Mucosa of rectum (tissue), 2 donors: ENCODE results near the gene METTL9.
"Not testable (repeated sequence)": the region's sequence is repeated elsewhere in the genome, so short reads cannot be mapped to it uniquely, and the experiment has no call there.

Experiments
- H3K27ac ChIP-seq, 2 donors: one replicate each; pipeline ENCODE4 v1.7.0; 2013; ENCODE audit warnings: inconsistent platforms in 2 of 2, low read depth in 2 of 2, low read length in 2 of 2
- H3K27me3 ChIP-seq, 2 donors: one replicate each; pipeline ENCODE4 v1.7.0; 2013; ENCODE audit warnings: low read length in 2 of 2; ENCODE audit not compliant: control insufficient read depth in 2 of 2, insufficient read depth in 2 of 2
- H3K36me3 ChIP-seq, 2 donors: one replicate each; pipeline ENCODE4 v1.7.0; 2013; ENCODE audit warnings: low read length in 2 of 2; ENCODE audit not compliant: control insufficient read depth in 2 of 2, insufficient read depth in 2 of 2
- H3K4me1 ChIP-seq, 2 donors: one replicate each; pipeline ENCODE4 v1.7.0; 2013; ENCODE audit warnings: low read length in 2 of 2, mild to moderate bottlenecking in 1 of 2; ENCODE audit not compliant: control insufficient read depth in 2 of 2, insufficient read depth in 2 of 2
- H3K4me3 ChIP-seq, 2 donors: one replicate each; pipeline ENCODE4 v1.7.0; 2013; ENCODE audit warnings: low read length in 2 of 2
- H3K9ac ChIP-seq, 2 donors: one replicate each; pipeline ENCODE4 v1.7.0; 2013; ENCODE audit warnings: low read length in 2 of 2, low read depth in 1 of 2, mild to moderate bottlenecking in 1 of 2
- H3K9me3 ChIP-seq, 2 donors: one replicate each; pipeline ENCODE4 v1.7.0; 2013; ENCODE audit warnings: low read length in 2 of 2; ENCODE audit not compliant: control insufficient read depth in 2 of 2
- donor health status: healthy.
- donor health status: Normal muscosa, but diverticular disease.

METTL9 gene

DNA sequence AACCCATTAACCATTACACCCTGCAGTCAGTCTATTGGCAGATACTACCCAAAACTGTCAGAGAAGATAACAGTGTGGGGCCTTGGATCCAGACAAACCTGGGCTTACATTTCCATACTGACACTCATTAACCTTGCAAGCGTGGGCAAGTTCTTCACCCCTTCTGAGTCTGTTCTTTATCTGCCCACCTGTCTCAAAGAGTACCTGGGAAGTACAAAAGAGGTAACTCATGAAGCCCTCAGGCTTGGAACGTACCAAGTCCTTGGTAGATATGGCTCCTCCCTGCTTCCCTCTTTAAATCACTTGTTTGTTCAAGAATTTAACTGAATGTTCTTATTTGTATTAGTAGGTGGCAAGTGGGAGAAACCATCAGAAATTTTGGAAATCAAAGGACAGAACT lies 55.5 kb downstream of the METTL9 start:
- H3K27me3 ChIP-seq = no peaks in the 10 kb centered on the region
- H3K36me3 ChIP-seq = peaks cover 8 to 14% of the 10 kb centered on the region in 2 donors
- no peak overlapping the region for H3K27ac ChIP-seq
- no peak overlapping the region for H3K4me3 ChIP-seq
- no peaks in the 10 kb centered on the region for H3K9me3 ChIP-seq
- H3K9ac ChIP-seq = no peak overlapping the region
- H3K4me1 ChIP-seq = peaks cover 3 to 8% of the 10 kb centered on the region in 2 donors

DNA sequence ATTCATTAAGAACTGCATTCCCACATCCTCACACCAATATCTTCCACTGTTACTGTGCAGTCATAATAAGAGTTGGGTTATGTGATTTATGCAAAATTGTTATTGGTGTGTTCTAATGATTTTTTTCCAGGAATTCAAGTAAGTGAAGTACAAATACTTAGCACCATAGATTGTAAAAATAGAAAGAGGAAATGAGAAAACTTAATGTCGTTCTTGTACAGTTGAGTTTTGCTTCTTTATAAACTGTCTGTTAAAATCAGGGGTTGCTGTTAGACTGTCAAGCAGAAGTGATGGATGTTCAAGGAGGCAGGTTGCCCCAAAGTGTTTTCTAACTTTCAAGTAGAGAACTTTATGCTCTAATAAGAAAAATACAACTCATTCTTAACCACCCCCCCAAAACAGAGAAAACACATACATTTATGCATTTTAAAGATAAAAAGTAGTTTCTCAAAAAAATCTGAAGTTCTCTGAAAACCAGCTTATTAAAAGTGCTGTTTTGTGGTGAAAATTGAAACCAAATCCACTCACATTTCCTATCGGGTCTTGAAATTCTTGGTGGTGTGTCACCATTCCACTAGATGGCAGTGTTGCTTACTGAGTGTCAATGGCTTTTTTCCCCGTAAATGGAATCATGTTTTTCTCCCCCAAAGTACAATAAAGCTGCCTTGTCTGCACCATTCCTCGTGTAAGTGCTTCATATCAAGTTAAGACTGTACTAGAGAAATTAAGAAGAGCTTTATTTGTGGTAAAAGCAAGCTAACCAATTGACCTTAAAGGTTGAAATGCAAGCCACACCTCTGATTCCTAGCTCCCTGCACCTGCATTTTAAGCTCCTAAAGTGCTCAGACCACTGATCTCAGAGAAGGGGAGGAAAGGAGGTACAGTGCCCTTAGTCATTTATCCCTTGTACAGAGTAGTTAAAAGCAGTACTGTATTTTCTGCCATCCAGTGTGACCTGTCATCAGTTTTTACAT lies 57.7 kb downstream of the METTL9 start:
- no peaks in the 10 kb centered on the region for H3K9me3 ChIP-seq
- no peak overlapping the region for H3K9ac ChIP-seq
- H3K27me3 ChIP-seq = no peaks in the 10 kb centered on the region
- H3K4me1 ChIP-seq = peaks cover 3 to 8% of the 10 kb centered on the region in 2 donors
- peaks cover 8 to 14% of the 10 kb centered on the region in 2 donors for H3K36me3 ChIP-seq
- no peak overlapping the region for H3K4me3 ChIP-seq
- no peak overlapping the region for H3K27ac ChIP-seq

DNA sequence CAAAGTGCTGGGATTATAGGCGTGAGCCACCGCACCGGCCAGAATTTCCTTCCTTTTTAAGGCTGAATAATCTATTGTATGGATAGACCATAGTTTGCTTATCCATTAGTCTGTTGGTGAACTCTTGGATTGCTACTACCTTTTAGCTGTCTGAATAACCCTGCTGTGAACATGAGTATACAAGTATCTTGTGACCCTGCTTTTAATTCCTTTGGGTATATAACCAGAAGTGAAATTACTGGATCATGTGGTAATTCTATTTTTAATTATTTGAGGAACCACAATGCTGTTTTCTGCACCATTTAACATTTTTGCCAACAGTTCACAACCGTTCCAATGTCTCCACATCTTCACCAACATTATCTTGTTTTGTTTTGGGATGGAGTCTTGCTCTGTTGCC lies 59.7 kb downstream of the METTL9 start:
- Histone ChIP-seq H3K4me1 (peaks cover 3 to 8% of the 10 kb centered on the region in 2 donors), H3K9me3 (no peaks in the 10 kb centered on the region), H3K27ac (no peak overlapping the region), H3K4me3 (no peak overlapping the region), H3K36me3 (peaks cover 8 to 14% of the 10 kb centered on the region in 2 donors), H3K27me3 (no peaks in the 10 kb centered on the region), H3K9ac (no peak overlapping the region)

DNA sequence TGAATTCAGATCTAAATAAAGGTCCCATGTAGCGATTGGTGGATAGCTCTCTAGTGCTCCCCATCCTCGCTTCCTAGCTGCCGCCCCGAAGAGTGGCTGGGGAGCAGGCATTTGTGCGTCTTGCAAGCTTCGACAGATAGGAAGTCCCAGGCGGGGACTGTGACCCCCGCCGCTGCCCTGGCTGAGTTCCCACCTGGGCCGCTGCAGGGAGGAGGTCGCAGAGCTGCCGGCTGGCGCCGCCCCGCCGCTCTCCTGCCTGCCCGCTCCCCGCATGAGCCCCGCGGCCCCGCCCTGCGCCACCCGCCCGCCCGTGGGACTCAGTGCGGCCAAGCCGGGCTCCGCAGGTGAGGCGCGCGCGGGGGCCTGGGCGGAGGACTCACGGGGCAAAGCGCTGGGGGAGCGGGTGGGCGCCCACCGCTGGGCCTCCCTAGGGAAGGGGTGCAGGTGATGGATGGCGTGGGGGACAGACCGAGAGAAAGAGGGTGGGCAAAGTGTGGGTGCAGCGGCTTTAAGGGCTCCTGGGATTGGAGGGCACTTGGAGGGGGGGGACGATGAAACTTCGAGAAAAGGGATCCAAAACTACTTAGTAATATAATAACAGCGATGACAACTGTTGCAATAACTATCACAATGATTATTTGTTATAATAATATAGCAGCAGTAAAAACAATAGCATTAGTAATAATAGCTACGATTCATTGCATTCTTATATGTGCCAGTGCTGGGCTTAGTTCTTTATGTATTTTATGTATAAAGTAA lies 64.7 kb downstream of the METTL9 start, which contains the start of gene OTOA:
Gene OTOA (plus strand): TSS at position 80 of the 759 bp plus-strand sequence. CDS start 14,547 bp downstream, outside the sequence.
- H3K9me3 ChIP-seq = no peaks in the 10 kb centered on the region
- H3K36me3 ChIP-seq = no peaks in the 10 kb centered on the region
- no peaks in the 10 kb centered on the region for H3K4me1 ChIP-seq
- peak within 1 kb of the TSS; percentile 3 to 39 for H3K4me3 ChIP-seq
- H3K27me3 ChIP-seq = peaks cover 3 to 6% of the 10 kb centered on the region in 2 donors
- H3K27ac ChIP-seq = no peak within 1 kb of the TSS
- no peak within 1 kb of the TSS for H3K9ac ChIP-seq

DNA sequence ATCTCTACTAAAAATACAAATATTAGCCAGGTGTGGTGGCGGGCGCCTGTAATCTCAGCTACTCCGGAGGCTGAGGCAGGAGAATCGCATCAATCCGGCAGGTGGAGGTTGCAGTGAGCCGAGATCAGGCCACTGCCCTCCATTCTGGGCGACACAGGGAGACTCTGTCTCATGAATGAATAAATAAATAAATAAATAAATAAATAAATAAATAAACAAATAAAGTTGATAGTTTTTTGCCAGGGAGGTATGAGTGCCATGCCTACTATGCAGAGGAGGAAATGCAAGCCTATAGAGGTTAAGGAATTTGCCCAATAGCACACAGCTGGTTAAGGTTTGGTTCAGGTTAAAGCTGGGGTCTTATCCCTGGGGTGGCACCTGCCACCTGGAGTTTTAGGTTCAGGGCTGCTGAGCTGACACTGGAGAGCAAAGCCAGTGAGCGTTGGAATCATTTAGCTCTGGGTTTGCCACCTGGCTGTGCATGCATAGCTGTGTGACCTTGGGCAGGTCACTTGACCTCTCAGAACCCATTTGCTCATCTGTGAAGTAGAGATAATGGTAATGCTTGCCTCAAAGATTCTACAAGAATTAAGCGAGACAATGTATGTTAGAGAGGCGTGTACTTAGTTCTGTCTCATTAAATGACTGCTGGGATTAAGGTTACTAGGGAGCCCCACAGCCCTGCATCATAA lies 65.6 kb downstream of the METTL9 start:
- H3K27me3 ChIP-seq = peaks cover 3 to 7% of the 10 kb centered on the region in 2 donors
- no peak overlapping the region for H3K9ac ChIP-seq
- no peaks in the 10 kb centered on the region for H3K4me1 ChIP-seq
- H3K36me3 ChIP-seq = no peaks in the 10 kb centered on the region
- H3K27ac ChIP-seq = no peak overlapping the region
- H3K9me3 ChIP-seq = no peaks in the 10 kb centered on the region
- no peak overlapping the region for H3K4me3 ChIP-seq

DNA sequence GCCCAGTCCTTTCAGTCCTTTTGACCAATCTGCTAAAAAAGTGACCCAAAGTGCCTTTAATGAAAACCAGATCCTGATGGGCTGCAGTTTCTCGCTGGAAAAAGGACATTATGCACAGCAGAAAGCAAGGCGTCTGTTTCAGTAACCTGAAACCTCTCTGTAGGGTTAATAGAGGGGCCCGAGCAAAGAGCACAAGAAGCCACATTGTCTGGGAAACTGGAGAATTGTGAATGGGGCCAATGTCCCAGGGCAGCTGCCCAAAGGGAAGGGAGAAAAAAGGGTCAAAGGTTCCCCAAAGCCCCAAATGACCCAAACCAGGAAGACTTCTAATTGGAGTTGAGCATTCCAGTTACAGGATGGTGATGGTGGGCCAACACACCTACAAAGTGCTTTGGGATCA lies 67.4 kb downstream of the METTL9 start:
- Histone ChIP-seq H3K27me3 (peaks cover 3 to 10% of the 10 kb centered on the region in 2 donors), H3K27ac (no peak overlapping the region), H3K9me3 (no peaks in the 10 kb centered on the region), H3K4me3 (no peak overlapping the region), H3K36me3 (no peaks in the 10 kb centered on the region), H3K4me1 (no peaks in the 10 kb centered on the region), H3K9ac (no peak overlapping the region)

DNA sequence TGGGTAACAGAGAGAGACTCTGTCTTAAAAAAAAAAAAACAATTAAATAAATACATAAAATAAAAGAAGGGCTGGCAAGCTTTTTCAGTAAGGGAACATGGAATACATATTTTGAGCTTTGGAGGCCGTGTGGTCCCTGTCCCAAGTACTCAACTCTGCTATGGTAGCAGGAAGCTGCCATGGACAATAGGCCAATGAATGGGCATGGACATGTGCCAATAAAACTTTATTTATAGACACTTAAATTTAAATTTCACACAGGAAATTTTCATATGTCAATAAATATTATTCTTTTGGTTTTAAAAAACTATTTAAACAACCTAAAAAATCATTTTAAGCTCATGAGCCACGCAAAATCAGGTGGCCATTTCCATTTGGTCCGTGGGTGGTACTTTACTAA lies 68.2 kb downstream of the METTL9 start:
- Histone ChIP-seq H3K27ac (no peak overlapping the region), H3K9me3 (no peaks in the 10 kb centered on the region), H3K4me1 (no peaks in the 10 kb centered on the region), H3K27me3 (peaks cover 3 to 10% of the 10 kb centered on the region in 2 donors), H3K36me3 (no peaks in the 10 kb centered on the region), H3K4me3 (no peak overlapping the region), H3K9ac (no peak overlapping the region)

DNA sequence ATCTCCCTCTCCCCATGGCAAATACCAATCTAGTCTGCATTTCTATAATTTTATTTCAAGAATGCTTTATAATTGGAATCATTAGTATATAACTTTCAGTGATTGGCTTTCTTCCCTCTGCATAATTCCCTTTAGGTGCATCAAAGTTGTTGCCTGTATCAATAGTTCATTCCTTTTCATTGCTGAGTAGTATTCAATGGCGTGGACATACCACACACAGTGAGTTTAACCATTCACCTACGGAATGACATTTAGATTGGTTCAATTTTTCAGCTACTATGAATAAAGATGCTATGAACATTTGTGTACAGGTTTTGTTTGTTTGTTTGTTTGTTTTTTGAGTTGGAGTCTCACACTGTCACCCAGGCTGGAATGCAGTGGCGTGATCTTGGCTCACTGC lies 74.1 kb downstream of the METTL9 start:
- Histone ChIP-seq H3K9me3 (no peaks in the 10 kb centered on the region), H3K27me3 (peaks cover under 1 to 3% of the 10 kb centered on the region in 2 donors), H3K36me3 (no peaks in the 10 kb centered on the region), H3K4me3 (no peak overlapping the region), H3K27ac (no peak overlapping the region), H3K9ac (no peak overlapping the region), H3K4me1 (no peaks in the 10 kb centered on the region)

DNA sequence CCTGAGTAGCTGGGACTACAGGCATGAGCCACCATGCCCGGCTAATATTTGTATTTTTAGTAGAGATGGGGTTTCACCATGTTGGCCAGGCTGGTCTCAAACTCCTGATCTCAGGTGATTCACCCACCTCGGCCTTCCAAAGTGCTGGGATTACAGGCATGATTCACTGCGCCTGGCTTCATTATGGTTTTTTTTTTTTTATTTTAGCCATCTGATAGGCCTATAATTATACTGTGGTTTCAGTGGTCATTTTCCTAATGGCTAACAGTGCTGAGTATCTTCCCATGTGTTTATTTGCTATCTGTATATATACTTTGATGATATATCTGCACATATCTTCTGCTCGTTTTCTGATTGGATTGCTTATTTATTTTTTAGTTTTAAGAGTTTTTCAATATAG lies 75.1 kb downstream of the METTL9 start:
- not testable (repeated sequence) for H3K9me3 ChIP-seq, H3K9ac ChIP-seq, H3K4me1 ChIP-seq, H3K4me3 ChIP-seq, H3K27ac ChIP-seq, H3K36me3 ChIP-seq, H3K27me3 ChIP-seq
